Large intestine (tissue), 3 donors: ENCODE results near the gene MOV10. TPM values are rescaled to one million over a fixed set of nuclear protein-coding genes. Genes with fewer than 3 reads are reported as not detected.

ENCODE experiments used
- DNase-seq, 2 donors: peaks; one replicate each; pipeline versions ENCODE4 v3.0.0 to v3.0.0-alpha.2; 2013
- H3K27ac ChIP-seq: one replicate; pipeline ENCODE4 v1.5.1; 2013; ENCODE audit warnings: low read length
- H3K27me3 ChIP-seq: 2 replicates; pipeline ENCODE4 v1.6.1; 2013; ENCODE audit warnings: low read length; ENCODE audit not compliant: control insufficient read depth, insufficient read depth
- H3K36me3 ChIP-seq: 2 replicates; pipeline ENCODE4 v1.6.1; 2013; ENCODE audit warnings: low read length; ENCODE audit not compliant: control insufficient read depth, insufficient read depth
- H3K4me1 ChIP-seq: one replicate; pipeline ENCODE4 v1.6.1; 2013; ENCODE audit warnings: low read length; ENCODE audit not compliant: control insufficient read depth, insufficient read depth
- H3K4me3 ChIP-seq: one replicate; pipeline ENCODE4 v1.5.1; 2013; ENCODE audit warnings: low read length
- H3K9me3 ChIP-seq: one replicate; pipeline ENCODE4 v1.6.1; 2013; ENCODE audit warnings: mild to moderate bottlenecking, low read depth, low read length, moderate library complexity; ENCODE audit not compliant: control insufficient read depth
- WGBS: methylation state at CpG from one replicate; pipeline ENCODE4 v1.1.5; 2013; ENCODE audit warnings: low lambda C conversion rate; ENCODE audit not compliant: insufficient coverage; 5-methylcytosine and 5-hydroxymethylcytosine counted together
- polyA plus RNA-seq: library from polyadenylated mRNA; unstranded; fragments of 120-200 nt; gene quantifications from one replicate; pipeline ENCODE4 v1.2.1, GENCODE V29; 2013

The MOV10 gene
- polyA plus RNA-seq, 1 donor, result 141 TPM

GRCh38 chr1:112735752-112736151 lies 61.3 kb downstream of the MOV10 start:
- peaks cover 14% of the 10 kb centered on the region for H3K27me3 ChIP-seq
- 92% methylated on average over 1 of the region's 1 CpG for WGBS
- no peaks in the 10 kb centered on the region for H3K9me3 ChIP-seq
- no peak overlapping the region for H3K27ac ChIP-seq
- H3K36me3 ChIP-seq, result no peaks in the 10 kb centered on the region
- no peak overlapping the region for H3K4me3 ChIP-seq
- no peak for DNase-seq
- H3K4me1 ChIP-seq, result no peaks in the 10 kb centered on the region

GRCh38 chr1:112737573-112737972 lies 63.1 kb downstream of the MOV10 start:
- Histone ChIP-seq H3K27me3 (peaks cover 31% of the 10 kb centered on the region), H3K4me1 (no peaks in the 10 kb centered on the region), H3K4me3 (no peak overlapping the region), H3K9me3 (peaks cover 2% of the 10 kb centered on the region), H3K27ac (no peak overlapping the region), H3K36me3 (no peaks in the 10 kb centered on the region)
- no peak for DNase-seq
- no CpG with 5 or more reads among the region's 3 CpGs for WGBS

- H3K9me3 ChIP-seq, result peaks cover 16% of the 10 kb centered on the region
- H3K36me3 ChIP-seq, result no peaks in the 10 kb centered on the region
- no CpG with 5 or more reads among the region's 54 CpGs for WGBS
- DNase-seq, result peak in 1 of 2 donors; percentile 21
- peaks cover 11% of the 10 kb centered on the region for H3K4me1 ChIP-seq
- no peak overlapping the region for H3K27ac ChIP-seq
- no peak overlapping the region for H3K4me3 ChIP-seq
- peaks cover 62% of the 10 kb centered on the region for H3K27me3 ChIP-seq
Measured at GRCh38 chr1:112743174-112744008, 68.9 kb downstream of the MOV10 start.

- Histone ChIP-seq H3K9me3 (peaks cover 16% of the 10 kb centered on the region), H3K36me3 (no peaks in the 10 kb centered on the region), H3K27me3 (peaks cover 57% of the 10 kb centered on the region), H3K4me1 (peaks cover 11% of the 10 kb centered on the region), H3K4me3 (no peak overlapping the region), H3K27ac (no peak overlapping the region)
- peak in 1 of 2 donors; percentile 57 for DNase-seq
- 0% methylated on average over 4 of the region's 58 CpGs for WGBS
Measured at GRCh38 chr1:112744009-112744578, 69.6 kb downstream of the MOV10 start.

GRCh38 chr1:112748396-112748795 lies 73.9 kb downstream of the MOV10 start:
- H3K9me3 ChIP-seq, result peaks cover 10% of the 10 kb centered on the region
- H3K4me1 ChIP-seq, result peaks cover 11% of the 10 kb centered on the region
- no CpG with 5 or more reads among the region's 12 CpGs for WGBS
- DNase-seq, result no peak
- H3K27me3 ChIP-seq, result peaks cover 29% of the 10 kb centered on the region
- H3K27ac ChIP-seq, result no peak overlapping the region
- no peak overlapping the region for H3K4me3 ChIP-seq
- H3K36me3 ChIP-seq, result no peaks in the 10 kb centered on the region

Other genes starting within 250 kb of the MOV10 start
- gene WNT2B, start 165.7 kb upstream of the MOV10 start, polyA plus RNA-seq, result 7.5 TPM
- gene ST7L, start 55.5 kb upstream of the MOV10 start, polyA plus RNA-seq, result 18.4 TPM
- gene CAPZA1, start 54.8 kb upstream of the MOV10 start, polyA plus RNA-seq, result 110 TPM
- gene RHOC, start 32.5 kb downstream of the MOV10 start, polyA plus RNA-seq, result 329 TPM
- gene PPM1J, start 40.7 kb downstream of the MOV10 start, polyA plus RNA-seq, result 0.52 TPM